Fibroblast of mammary gland (primary cell): ENCODE data around the gene APBA2.

Source experiments
- DNase-seq: peaks from one replicate; pipeline ENCODE4 v3.0.0-alpha.2; 2010; ENCODE audit warnings: low read depth
- H3K4me3 ChIP-seq: 2 replicates; pipeline ENCODE4 v1.5.1; 2011; ENCODE audit warnings: low read depth, mild to moderate bottlenecking, low read length, moderate library complexity; ENCODE audit not compliant: control insufficient read depth
- CTCF ChIP-seq: conservative IDR thresholded peaks from 2 replicates; pipeline ENCODE4 v1.5.1; 2011; ENCODE audit warnings: low read depth, low read length, inconsistent platforms; ENCODE audit not compliant: control insufficient read depth, insufficient read depth

APBA2 gene

DNA sequence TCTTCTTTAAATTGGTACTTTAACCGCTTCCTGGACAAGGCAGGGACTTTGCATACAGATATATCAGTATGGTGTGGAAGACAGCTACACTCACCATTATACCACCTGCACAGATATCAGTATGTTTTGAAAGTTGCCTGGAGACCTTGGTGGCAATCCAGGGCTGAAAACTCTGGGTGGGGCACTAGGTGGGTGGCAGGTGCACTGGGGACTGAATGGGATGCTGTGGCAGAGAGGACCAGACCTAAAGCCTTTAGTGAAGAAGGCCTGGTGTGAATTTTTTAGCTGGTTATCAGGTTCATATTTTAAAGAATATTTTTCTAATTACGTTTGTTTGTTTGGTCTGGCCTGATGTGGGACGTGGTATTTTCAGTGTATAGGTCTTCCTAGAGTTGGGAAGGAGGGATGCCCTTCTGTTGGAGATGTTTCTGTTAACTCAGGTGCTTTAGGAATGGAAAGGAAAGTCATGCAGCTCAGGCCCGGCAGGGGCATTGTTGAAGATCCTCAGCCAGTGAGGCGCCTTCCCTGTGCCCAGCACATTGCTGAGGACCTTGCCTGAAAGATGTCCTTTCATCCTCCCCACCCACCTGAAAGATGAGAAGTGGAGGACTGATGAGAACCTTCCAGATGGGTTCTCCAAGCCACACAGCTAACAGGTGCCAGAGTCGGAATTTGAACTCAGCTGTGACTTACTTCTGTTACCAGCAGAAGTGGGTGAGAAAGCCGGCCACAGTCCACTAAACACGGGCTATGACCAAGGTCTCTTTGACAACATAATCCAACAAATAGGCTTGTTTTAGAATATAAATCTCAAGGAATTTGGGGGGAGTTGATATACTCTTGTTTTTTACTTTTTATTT is 77.3 kb downstream of the APBA2 start:
- H3K4me3 ChIP-seq, result no peak overlapping the region
- DNase-seq, result no peak
- TF ChIP-seq CTCF, result no peak

- no peak for DNase-seq
- TF ChIP-seq CTCF, result no peak
- H3K4me3 ChIP-seq, result no peak overlapping the region
Measured at GRCh38 chr15:28963711-28964081, 77.9 kb downstream of the APBA2 start.

- TF ChIP-seq CTCF, result no peak
- H3K4me3 ChIP-seq, result no peak overlapping the region
- DNase-seq, result no peak
Measured at GRCh38 chr15:28964098-28964497, 78.3 kb downstream of the APBA2 start.

- no peak for DNase-seq
Measured at GRCh38 chr15:28967066-28967465, 81.3 kb downstream of the APBA2 start.

GRCh38 chr15:28967990-28968389 is 82.2 kb downstream of the APBA2 start:
- H3K4me3 ChIP-seq, result no peak overlapping the region
- no peak for DNase-seq
- no peak for TF ChIP-seq CTCF

More at GRCh38 chr15:28967066-28967465, 81.3 kb downstream of the APBA2 start:
- H3K4me3 ChIP-seq, result no peak overlapping the region
- TF ChIP-seq CTCF, result no peak

GRCh38 chr15:28969511-28970085 is 83.8 kb downstream of the APBA2 start:
- H3K4me3 ChIP-seq, result no peak overlapping the region
- DNase-seq, result no peak
- no peak for TF ChIP-seq CTCF

- TF ChIP-seq CTCF, result no peak
- DNase-seq, result no peak
- H3K4me3 ChIP-seq, result no peak overlapping the region
Measured at GRCh38 chr15:28974142-28974541, 88.4 kb downstream of the APBA2 start.
